ENCODE data around the gene CD151. TPM values are rescaled to one million over a fixed set of nuclear protein-coding genes. Genes with fewer than 3 reads are reported as not detected.

The CD151 gene
- total and polyA plus RNA-seq, 2 experiments from 2014 or later = 62.9 to 109 TPM

- Histone ChIP-seq H3K4me2 (0 out of 2 replicates have a peak overlapping the region, but pooled peaks have one; percentile 71), H3F3A (replicated peaks; ENCODE audit: low read depth) (peaks cover 24% of the 10 kb centered on the region), H3K36me3 (ENCODE audit: insufficient read depth) (no peaks in the 10 kb centered on the region), H4K20me1 (replicated peaks; ENCODE audit: insufficient read depth) (peaks cover 39% of the 10 kb centered on the region), H3K27ac (ENCODE audit: low read depth) (no peak overlapping the region), H2AFZ (no peak overlapping the region), H3K27me3 (ENCODE audit: insufficient read depth) (no peaks in the 10 kb centered on the region), H3K4me1 (ENCODE audit: insufficient read depth) (peaks cover 14% of the 10 kb centered on the region; the same call in 1 of the 2 replicates), H3K9me2 (ENCODE audit: insufficient read depth) (no peaks in the 10 kb centered on the region), H3K79me2 (replicated peaks; ENCODE audit: insufficient read depth) (no peaks in the 10 kb centered on the region), H3K4me3 (no peak overlapping the region)
- peaks cover 20% of the 10 kb centered on the region for H3K4me1 Mint-ChIP-seq
- no peak overlapping the region for H3K4me3 Mint-ChIP-seq
- ATAC-seq = no peak
- H3K27ac Mint-ChIP-seq = no peak overlapping the region
- no peaks in the 10 kb centered on the region; the same call in 2 of the 3 replicates for H3K9me3 Mint-ChIP-seq
- TF ChIP-seq EZH2phosphoT487 (IDR thresholded peaks at IDR 0.05; ENCODE audit: unreplicated experiment) = no peak
- H3K36me3 Mint-ChIP-seq (ENCODE audit: low read depth) = no peaks in the 10 kb centered on the region
- DNase-seq (ENCODE audit: low spot score) = no peak
- peaks cover 39% of the 10 kb centered on the region for H3K27me3 Mint-ChIP-seq (ENCODE audit: insufficient read depth, low read depth, poor library complexity)
These were observed 31.4 kb downstream of the CD151 start for GRCh38 chr11:863910-864827.

- Histone ChIP-seq H3K4me2 (no peak overlapping the region), H2AFZ (no peak overlapping the region), H3K36me3 (ENCODE audit: insufficient read depth) (no peaks in the 10 kb centered on the region), H3K27ac (ENCODE audit: low read depth) (no peak overlapping the region), H3K4me3 (no peak overlapping the region), H4K20me1 (replicated peaks; ENCODE audit: insufficient read depth) (peaks cover 37% of the 10 kb centered on the region), H3K27me3 (ENCODE audit: insufficient read depth) (no peaks in the 10 kb centered on the region), H3K4me1 (ENCODE audit: insufficient read depth) (peaks cover 14% of the 10 kb centered on the region; the same call in 1 of the 2 replicates), H3K79me2 (replicated peaks; ENCODE audit: insufficient read depth) (no peaks in the 10 kb centered on the region), H3K9me2 (ENCODE audit: insufficient read depth) (no peaks in the 10 kb centered on the region), H3F3A (replicated peaks; ENCODE audit: low read depth) (peaks cover 24% of the 10 kb centered on the region)
- H3K27me3 Mint-ChIP-seq (ENCODE audit: insufficient read depth, low read depth, poor library complexity) = peaks cover 35% of the 10 kb centered on the region
- peaks cover 20% of the 10 kb centered on the region for H3K4me1 Mint-ChIP-seq
- no peaks in the 10 kb centered on the region; the same call in 2 of the 3 replicates for H3K9me3 Mint-ChIP-seq
- no peaks in the 10 kb centered on the region for H3K36me3 Mint-ChIP-seq (ENCODE audit: low read depth)
- H3K4me3 Mint-ChIP-seq = no peak overlapping the region
- no peak overlapping the region for H3K27ac Mint-ChIP-seq
- ATAC-seq (no peak), DNase-seq (ENCODE audit: low spot score) (no peak)
- TF ChIP-seq ZNF114 (CRISPR knock-in tag; IDR thresholded peaks at IDR 0.05) = no peak
- TF ChIP-seq ETS1 (IDR thresholded peaks at IDR 0.05) = no peak
- no peak for TF ChIP-seq ZNF462 (CRISPR knock-in tag; IDR thresholded peaks at IDR 0.05)
- TF ChIP-seq ZNF331 (CRISPR knock-in tag; IDR thresholded peaks at IDR 0.05; ENCODE audit: low read depth) = no peak
- TF ChIP-seq CREB1 (CRISPR knock-in tag; IDR thresholded peaks at IDR 0.05; ENCODE audit: low read depth) = no peak
- no peak for TF ChIP-seq REST (IDR thresholded peaks at IDR 0.05; ENCODE audit: unreplicated experiment)
- no peak for TF ChIP-seq POLR2AphosphoS5 (IDR thresholded peaks at IDR 0.05; ENCODE audit: low read depth)
- TF ChIP-seq NANOG (IDR thresholded peaks at IDR 0.05; ENCODE audit: borderline replicate concordance) = no peak
- no peak for TF ChIP-seq JUNB (IDR thresholded peaks at IDR 0.05; ENCODE audit: unreplicated experiment)
These were observed 32.1 kb downstream of the CD151 start for GRCh38 chr11:864898-865297.
